Activated gamma-delta T cell treated with anti-CD3 and anti-CD28 coated beads, Interleukin-2, amount 50 U/mL, for 16 hours (primary cell): ENCODE data around the gene FAM53C.
"Not testable (repeated sequence)": the region's sequence is repeated elsewhere in the genome, so short reads cannot be mapped to it uniquely, and the experiment has no call there.

ENCODE experiments used
- DNase-seq: peaks from one replicate; pipeline ENCODE4 v3.0.0-alpha.2; 2020; ENCODE audit warnings: low read depth

Gene FAM53C

DNA sequence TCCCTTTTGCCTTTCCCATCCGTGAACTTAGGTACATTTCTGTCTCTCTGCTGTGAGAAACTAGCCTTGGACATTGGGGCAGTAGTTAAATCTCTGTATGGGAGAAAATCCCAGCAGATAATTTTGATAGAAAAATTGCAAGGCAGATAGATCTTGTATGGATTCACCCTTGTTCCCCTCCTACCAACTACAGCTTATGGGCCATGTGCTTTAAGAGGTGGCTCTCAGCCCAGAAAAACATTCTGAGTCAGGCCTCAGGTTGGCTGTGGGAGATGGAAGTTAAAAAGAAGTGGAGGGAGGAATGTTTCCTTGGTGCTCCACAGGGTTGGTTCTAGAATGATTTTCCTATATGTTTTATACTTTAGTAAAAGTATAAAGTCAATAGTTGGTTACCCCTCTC lies 13.0 kb downstream of the FAM53C start:
- DNase-seq = no peak

DNA sequence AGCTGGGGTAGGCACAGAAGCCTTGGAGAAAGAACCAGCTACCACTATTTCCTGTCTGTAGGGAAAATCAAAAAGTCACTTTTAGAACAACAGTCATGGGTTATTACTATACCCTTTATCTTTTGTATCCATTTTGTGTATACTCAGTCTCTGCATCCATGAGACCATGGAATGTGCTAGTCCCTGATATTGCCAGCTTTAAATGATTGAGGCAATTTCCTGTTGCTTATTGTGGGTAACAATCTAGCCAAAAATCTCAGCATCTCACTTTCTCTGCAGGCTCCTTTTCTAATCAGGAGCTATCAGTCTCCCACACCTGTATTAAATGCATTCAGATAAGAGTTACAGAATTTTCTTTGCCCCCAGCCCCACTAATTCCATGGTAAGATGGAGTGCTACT lies 13.5 kb downstream of the FAM53C start:
- no peak for DNase-seq

DNA sequence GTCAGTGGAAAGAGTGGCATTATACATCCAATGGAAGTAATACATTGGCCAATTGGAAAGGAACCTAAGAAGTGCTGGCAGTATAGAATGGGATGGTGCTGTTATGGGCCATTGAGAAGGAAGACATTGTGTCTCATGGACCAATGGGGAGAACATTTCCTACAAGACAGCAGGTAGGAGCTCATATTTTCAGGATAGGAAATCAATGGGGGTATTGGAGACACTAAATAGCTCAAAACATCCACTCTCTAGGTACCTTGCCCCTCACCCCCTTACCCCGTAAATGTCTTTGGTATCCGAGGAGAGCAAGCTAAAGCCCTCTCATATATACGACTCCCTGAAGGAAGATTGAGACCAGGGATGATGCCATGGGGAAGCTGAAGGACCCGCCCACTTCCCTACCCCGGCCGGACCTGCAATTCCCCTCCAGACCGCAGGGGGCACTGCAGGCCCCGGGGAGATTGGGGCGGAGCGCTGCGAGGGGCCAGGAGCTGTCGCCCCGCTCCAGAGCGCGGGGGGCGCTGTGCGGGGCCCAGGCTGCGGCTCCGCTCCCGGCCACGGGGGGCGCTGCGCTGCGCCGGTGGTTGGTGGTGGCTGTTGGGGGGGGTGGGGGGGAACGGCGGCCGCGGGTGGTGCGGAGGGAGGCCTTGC lies 14.1 kb downstream of the FAM53C start, which contains the start of gene KDM3B:
KDM3B (plus strand) TSS at position 615 of the 651 bp plus-strand sequence. CDS start 111 bp downstream, outside the sequence.
- DNase-seq = peak; percentile 87

DNA sequence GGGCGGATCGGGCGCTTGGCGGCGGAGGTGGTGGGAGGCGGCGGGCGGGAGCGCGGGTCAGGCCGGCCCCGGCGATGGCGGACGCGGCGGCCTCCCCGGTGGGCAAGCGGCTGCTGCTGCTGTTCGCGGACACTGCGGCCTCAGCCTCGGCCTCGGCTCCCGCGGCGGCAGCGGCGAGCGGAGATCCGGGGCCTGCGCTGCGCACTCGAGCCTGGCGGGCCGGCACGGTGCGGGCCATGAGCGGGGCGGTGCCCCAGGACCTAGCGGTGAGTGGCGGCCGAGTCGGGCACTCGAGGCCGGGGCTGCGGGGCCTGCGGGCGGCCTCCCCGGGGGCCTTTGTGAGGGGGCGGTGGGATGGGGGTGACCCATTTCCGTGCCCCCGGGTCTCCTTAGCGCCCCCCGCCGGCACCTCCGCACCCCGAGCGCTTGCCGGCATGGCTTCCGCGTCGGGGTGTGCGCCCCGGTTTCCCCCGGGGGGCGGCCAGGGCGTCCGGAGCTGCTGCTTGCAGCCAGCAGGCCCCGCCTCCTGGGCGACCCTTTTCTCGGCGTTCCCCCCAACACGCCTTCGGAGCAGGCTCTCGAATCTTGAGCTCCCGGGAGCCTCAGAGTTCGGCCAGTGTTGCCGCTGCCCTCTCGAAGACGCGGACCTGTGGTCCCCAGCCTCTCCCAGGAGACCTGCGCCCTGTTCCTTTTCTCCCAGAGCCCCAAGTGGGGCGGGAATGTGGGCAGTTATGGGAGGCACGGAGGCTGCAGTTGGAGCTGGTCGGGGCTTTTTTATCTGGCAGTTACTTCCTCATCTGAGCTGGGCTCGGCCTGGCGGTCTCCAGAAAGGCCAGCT lies 14.9 kb downstream of the FAM53C start:
- DNase-seq = peak; percentile 57

DNA sequence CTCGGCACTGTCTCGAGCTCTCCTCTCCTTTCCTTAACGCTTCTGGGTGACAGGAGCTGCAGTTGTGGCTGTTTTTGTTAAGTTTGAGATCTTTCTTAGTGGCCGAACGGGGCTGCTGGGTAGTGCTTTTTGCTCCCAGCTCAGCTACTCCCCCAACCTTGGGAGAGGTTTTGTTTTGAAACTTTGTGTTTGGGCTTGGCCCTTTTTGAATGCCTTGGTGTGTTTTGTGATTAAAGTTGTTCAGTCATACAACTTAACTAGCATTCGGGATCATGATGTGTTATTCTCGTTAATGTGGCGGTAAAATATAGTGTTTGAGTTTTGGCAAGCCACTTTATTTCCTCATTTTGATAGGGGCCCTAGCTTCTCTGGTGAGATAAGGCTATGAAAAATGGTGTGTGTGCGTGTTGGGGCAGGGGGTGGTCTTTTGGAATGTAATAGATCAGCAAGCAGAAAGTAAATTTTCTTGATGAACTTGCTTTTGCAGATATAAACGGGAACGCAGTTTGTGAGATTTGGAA lies 15.6 kb downstream of the FAM53C start:
- DNase-seq = no peak

DNA sequence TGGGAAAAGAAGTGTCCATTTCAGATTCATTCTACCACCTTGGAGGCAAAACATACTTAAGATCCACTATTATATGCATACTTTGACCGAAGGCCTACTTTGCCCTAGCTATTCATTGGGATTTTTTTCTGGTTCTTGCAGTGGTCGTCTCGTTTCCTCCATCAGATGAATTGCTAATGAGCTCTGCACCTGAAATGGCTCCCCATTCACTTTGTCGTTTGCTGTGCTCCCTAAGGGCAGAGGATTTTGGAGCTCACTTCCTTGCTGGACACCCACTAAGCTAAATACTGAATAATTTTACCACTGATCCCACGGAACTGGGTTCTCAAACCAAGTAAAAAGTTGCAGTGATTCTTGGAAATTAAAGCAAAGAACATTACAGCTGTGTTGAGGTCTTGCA lies 16.3 kb downstream of the FAM53C start:
- no peak for DNase-seq

DNA sequence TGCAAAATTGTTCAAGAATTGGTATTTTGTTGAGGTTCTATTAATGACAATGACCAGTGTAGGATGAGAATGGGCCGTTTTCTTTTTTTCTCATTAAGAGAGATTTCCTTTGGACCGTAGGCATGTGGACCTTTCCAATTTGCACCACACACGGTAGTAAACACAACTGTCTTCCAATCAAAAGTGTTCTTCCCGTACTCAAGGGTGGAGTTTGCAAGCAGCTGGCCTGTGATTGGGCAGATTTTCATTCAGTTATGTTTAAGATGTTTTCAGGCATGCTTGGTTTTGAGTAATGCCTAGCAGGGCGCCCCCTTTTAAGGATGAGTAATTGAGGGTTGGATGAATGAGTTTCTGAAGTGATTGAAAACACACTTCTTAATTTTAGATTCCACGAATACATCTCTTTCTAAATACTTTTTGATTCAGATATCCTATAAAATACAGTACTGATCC lies 16.9 kb downstream of the FAM53C start:
- DNase-seq = peak; percentile 36

DNA sequence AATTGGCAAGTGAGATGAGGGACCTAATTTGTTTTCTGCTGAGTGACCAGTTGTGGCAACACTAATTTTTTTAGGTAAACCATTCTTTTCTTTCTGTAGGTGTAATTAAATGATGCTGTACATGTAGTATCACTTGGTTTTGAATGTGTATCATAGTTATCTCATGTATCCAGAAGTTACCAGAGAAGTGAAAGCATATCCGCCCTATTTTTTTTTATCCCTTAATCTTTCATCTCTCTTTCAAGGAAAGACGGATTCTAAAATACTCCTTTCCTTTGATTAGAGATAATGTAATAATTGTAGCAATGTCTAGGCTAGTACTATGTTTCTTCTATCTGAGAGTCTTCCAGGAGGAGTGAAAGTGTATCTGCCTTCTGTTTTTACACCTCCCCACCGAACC lies 21.6 kb downstream of the FAM53C start:
- DNase-seq = no peak

DNA sequence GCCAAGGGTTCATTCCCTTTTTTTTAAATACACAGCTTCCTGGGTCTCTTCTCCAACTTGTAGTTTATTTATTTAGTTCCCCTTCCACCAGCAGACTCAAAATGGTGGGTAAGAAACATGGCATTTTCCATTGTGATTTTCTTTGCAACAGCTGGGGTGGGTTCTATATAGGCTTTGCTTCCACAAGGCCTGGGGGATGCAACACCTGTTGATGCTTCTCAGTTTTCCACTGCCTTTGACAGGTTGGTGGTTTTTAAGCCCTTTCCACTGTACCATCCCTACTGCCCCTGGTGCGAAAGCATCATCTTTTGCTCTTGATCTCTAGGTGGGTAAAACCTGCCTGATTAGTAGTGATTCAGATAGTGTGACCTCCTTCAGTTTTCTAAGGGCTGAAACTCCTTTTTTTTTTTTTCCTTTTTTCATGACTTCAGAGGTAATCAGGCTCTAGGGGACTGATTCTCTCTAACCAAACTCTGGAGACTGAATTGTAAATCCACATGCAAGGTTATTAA lies 22.9 kb downstream of the FAM53C start:
- no peak for DNase-seq

DNA sequence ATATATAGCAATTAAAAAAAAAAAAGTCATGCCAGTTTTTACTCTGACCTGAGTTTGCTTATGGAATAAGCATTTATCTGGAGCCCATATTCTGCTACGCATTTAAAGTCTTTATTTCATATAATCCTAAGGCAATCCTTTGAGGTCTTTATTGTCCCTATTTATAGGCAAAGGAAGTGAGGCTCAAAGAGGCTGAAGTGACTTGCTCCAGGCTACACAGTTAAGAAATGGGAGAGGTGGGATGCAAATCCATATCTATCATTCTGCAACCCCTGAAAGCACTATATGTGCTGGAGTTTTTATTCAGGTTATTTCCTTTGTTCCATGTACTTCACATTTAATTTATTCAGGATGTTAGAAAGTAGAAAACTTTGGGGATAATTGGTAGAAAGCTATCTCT lies 26.5 kb downstream of the FAM53C start:
- no peak for DNase-seq

DNA sequence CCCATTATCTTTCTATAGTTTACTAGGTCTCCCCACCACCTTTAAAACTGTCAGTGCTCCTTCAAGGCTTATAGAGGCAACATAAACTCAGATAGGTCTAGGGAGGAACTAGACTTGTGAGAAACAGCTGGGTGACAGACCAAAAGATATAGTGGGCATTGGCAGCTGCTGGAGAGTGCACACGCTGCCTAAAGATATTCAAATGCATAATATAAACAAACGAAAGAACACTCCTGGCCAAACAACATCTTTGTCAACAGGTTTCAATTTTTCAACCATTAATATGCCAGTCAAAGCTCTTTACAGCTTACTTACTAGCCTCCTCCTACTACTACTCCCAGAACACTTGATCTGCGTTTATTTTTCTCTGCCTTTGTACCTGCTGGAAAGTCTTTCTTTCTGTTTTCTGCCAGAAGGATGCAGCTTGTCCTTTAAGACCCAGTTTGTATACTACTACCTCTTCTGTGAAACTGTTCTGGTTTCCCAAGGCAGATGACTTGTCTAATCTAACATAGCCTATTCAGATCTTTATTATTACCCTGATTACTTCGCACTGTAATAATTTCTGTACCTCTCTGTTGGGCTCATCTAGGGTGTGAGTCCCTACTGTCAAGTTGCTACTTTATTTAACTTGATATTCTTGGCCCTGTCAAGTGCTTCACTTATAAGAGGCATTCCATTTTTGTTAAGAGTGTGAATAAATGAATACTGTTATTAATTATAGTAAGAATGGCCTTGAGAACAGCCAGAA lies 28.7 kb downstream of the FAM53C start:
- DNase-seq = no peak

DNA sequence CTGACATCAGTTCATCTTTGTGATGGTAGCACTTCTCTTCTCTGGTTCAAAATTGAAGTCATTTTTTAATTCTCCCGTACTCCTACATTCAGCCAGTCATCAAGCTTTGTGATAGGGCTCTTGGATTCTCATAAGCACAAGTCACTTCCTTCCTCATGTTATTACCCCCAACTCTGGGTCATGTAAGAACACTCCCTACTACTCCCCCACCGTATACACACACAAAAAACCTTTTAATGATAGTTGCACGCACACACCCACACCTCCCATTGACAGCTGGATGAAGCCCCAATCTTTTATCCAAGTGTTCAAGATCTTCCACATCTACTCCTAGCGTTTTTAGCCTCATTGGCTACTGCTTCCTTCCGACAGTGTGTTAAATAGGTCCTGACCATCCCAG lies 31.2 kb downstream of the FAM53C start:
- DNase-seq = no peak

DNA sequence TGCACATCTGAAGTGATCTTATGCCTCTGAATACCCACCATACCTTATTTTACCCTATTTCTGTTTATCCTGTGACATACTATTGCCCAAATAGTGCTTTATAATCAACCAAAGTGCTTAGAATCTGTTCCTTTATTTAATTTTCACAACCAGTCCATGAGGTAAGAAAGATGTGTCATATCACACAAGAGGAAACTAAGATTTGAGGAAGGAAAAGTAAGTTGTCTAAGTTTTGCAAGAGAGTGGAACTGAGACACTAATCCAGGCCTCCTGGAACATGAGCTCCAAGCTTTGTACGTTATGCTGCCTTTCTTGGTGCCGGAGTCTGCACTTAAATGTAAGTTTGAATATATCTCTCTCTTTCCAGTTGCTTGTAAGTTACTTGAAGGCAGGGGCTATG lies 31.6 kb downstream of the FAM53C start:
- DNase-seq = no peak

DNA sequence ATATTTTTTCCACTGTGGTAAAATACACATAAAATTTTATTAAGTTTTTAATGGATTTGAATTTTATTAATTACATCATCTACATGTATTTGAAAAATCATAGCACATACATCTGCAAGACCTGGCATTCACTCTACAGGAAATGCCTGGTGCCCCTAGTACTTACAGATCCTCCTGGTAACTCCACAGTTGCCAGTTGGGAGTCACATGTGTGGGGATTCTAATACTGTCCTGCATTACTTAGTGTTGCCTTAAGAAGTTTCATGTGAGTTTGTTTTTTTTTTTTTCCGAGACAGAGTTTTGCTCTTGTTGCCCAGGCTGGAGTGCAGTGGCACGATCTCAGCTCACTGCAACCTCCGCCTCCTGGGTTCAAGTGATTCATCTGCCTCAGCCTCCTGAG lies 32.5 kb downstream of the FAM53C start:
- no peak for DNase-seq

DNA sequence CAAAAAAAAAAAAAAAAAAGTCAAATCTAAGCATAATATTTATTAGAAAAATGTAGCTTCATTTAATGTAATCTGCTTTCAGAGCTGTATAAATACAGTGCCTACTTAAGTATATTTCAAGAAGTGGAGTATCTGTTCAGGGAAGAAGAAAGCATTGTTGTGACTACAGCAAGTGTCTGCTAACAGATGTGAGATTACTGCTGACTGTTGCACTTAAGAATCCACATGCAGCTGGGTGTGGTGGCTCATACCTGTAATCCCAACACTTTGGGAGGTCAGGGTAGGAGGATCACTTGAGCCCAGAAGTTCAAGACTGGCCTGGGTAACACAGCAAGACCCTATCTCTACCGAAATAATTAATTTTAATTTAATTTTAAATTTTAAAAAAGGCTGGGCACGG lies 33.4 kb downstream of the FAM53C start:
- DNase-seq = no peak

DNA sequence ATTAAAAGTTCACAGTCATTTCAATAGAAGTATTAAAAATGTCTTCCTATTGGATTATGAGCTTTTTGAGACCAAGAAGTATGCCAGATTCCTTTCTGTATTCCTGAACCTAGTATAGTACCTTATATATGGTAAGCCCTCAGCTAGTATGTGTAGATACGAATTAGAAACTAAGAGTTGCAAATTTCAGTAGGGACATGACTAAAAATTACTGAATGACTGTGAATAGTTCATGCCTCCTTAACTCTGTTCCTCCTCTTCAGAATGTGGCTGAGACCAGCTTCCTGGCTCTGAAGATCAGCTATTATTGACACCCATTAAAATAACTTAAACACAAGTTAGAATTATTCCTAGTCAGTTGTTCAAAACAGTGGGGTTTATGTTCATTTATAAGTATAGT lies 34.2 kb downstream of the FAM53C start:
- DNase-seq = no peak

DNA sequence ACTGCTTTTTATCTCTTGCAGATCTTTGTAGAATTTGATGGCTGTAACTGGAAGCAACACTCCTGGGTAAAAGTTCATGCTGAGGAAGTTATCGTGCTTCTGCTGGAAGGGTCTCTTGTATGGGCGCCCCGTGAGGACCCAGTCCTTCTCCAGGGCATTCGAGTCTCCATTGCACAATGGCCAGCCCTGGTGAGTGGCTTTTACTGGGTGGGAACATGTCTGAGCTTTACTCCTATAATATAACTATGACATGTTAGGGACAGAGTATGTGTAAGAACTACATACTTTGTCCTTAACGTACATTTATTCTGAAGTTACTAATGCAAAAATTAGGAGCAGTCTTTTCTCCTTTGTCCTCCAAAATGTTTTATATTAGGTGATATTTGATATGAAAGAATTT lies 34.6 kb downstream of the FAM53C start:
- DNase-seq = no peak

DNA sequence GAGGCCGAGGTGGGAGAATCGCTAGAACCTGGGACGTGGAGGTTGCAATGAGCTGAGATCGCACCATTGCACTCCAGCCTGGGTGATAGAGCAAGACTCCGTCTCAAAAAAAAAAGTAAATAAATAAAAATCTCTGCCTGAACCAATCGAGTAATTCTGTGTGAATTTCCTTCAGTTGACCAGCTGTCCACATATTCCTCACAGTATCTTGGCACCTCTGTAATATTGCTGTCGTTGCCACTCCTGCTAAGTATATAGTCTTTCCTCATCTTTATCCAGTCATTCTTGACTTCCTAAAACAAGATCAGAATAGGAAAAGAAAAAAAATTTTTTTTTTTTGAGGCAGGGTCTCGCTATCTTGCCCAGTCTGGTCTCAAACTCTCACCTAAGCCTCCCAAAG lies 44.3 kb downstream of the FAM53C start:
- DNase-seq = no peak

DNA sequence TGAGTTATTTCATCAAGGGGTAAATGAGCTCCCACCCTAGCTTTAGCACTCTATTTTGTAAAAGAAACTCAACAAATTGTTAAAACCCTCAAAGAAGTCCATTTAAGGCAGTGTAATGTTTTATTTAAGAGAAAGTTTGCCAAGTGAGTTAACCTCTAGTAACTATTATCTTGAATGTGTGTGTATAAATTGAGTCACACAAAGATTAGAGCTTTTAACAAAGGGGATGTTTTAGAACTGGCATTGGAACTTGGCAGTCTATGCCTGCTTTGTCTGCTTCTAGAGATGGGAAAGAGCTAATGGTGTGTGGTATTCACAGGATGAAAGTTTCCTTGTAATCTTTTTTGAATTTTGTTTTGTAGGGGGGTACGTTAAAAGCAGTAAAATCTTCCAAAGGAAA lies 47.6 kb downstream of the FAM53C start:
- no peak for DNase-seq

DNA sequence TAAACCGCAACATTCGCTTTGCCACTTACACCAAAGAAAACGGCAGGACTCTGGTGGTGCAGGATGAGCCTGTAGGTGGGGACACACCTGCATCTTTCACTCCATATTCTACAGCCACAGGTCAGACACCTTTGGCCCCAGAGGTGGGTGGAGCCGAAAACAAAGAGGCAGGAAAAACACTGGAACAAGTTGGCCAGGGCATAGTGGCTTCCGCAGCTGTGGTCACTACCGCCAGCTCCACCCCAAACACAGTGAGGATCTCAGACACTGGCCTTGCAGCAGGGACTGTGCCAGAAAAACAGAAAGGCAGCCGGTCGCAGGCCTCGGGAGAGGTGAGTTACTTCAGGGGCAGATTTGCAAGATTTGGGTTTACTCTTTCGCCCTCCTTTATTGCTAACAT lies 48.2 kb downstream of the FAM53C start:
- DNase-seq = no peak

DNA sequence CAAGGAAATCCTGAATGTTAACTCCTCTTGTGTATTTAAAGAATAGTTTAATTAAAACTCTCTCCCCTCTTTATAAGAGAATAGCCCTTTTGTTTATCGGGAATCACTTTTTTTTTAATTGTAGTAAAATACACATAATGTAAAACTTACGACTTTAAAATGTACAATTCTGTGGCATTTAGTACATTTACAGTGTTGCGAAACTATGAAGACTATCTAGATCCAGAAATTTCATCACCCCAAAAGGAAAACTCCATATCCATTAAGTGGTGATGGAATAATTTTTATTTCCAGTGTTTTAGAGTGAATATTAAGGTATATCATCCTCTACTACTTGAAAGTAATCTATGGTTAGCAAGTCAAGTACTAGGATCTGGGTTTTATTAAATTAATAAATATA lies 51.3 kb downstream of the FAM53C start:
- DNase-seq = no peak

DNA sequence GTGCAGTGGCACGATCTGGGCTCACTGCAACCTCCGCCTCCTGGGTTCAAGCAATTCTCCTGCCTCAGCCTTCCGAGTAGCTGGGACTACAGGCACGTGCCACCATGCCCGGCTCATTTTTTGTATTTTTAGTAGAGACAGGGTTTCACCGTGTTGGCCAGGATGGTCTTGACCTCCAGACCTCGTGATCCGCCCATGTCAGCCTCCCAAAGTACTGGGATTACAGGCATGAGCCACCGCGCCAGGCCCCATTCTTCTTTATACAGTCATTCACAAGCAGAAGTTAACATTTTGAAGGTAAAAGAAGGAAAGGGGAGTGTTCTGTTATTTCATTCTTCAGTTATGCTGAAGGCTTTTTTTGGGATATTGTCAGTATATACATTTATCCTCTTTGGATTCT lies 51.8 kb downstream of the FAM53C start:
- DNase-seq = not testable (repeated sequence)
